ENCODE measurements around the gene CFAP46. TPM values are rescaled to one million over a fixed set of nuclear protein-coding genes. Genes with fewer than 3 reads are reported as not detected.

The CFAP46 gene
- total and polyA plus RNA-seq, 4 donors: 0.33 to 0.59 (median 0.42) TPM

- Histone ChIP-seq H3K36me3 (ENCODE audit: control insufficient read depth in 4 of 4, insufficient read depth in 3 of 4, low read depth in 1 of 4, low read length in 3 of 4) (no peaks in the 10 kb centered on the region), H3K4me3 (ENCODE audit: low read depth in 1 of 3, low read length in 3 of 3) (no peak overlapping the region), H3K9ac (ENCODE audit: low read depth in 1 of 2, low read length in 2 of 2) (no peak overlapping the region), H3K4me1 (ENCODE audit: control insufficient read depth in 4 of 4, insufficient read depth in 4 of 4, low read length in 3 of 4) (peaks cover 0 to 3% (median 0%) of the 10 kb centered on the region in 4 donors), H3K27ac (ENCODE audit: low read depth in 1 of 2, low read length in 2 of 2) (no peak overlapping the region), H3K27me3 (ENCODE audit: control insufficient read depth in 4 of 4, insufficient read depth in 4 of 4, low read length in 3 of 4) (peaks cover 0 to 2% (median under 1%) of the 10 kb centered on the region in 4 donors), H3K9me3 (ENCODE audit: control insufficient read depth in 4 of 4, low read length in 3 of 4) (peaks cover 0 to 2% (median under 1%) of the 10 kb centered on the region in 4 donors)
- DNase-seq (ENCODE audit: low spot score): no peak
- no peak for TF ChIP-seq SP1 (IDR thresholded peaks at IDR 0.05)
- no peak for TF ChIP-seq YY1 (IDR thresholded peaks at IDR 0.05)
- TF ChIP-seq HNF4G (IDR thresholded peaks at IDR 0.05): no peak
- no peak for TF ChIP-seq CTCF (IDR thresholded peaks at IDR 0.05; ENCODE audit: low read depth, low read length, missing input control)
- TF ChIP-seq EGR1 (IDR thresholded peaks at IDR 0.05; ENCODE audit: low read depth in 2 of 2): no peak
- no peak for TF ChIP-seq ATF3 (IDR thresholded peaks at IDR 0.05)
- TF ChIP-seq FOXA1 (IDR thresholded peaks at IDR 0.05): no peak
- TF ChIP-seq RXRA (IDR thresholded peaks at IDR 0.05): no peak
- no peak for TF ChIP-seq HNF4A (conservative IDR thresholded peaks at IDR 0.05)
- no peak for TF ChIP-seq REST (IDR thresholded peaks at IDR 0.05)
- no peak for TF ChIP-seq MAX (IDR thresholded peaks at IDR 0.05)
- TF ChIP-seq ZBTB33 (IDR thresholded peaks at IDR 0.05): no peak
- TF ChIP-seq JUND (IDR thresholded peaks at IDR 0.05): no peak
- no peak for TF ChIP-seq GABPA (IDR thresholded peaks at IDR 0.05 in 1 of 2, conservative IDR thresholded peaks at IDR 0.05 in 1 of 2)
- 92% methylated on average over 45 of the region's 45 CpGs for WGBS
These were observed 84.0 kb downstream of the CFAP46 start for GRCh38 chr10:132858121-132859081.

All from liver (tissue), 9 donors.